ENCODE data around the gene SLC36A2. TPM values are rescaled to one million over a fixed set of nuclear protein-coding genes. Genes with fewer than 3 reads are reported as not detected.

The SLC36A2 gene
- polyA plus RNA-seq, 4 donors, result not detected

DNA sequence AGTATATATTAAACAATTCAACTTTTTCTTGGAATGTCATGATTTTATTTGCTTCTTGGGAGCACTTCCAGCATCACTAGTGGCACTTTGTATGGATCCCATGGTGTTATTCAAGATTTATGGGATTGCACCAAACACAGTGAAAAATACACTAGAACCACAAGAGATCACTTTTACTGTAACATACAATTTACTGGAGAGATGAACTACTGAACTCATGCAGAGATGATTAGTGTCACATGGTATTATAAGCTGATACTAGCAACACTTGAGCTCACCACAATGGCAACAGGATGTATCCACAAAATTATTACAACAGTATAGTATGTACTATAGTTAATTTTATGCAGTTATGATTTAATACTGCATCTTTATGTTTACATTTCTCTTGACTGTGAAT is 16.3 kb upstream of the SLC36A2 start:
- Histone ChIP-seq H3K27ac (ENCODE audit: low read depth in 1 of 3, low read length in 2 of 3) (no peak overlapping the region), H3K4me1 (ENCODE audit: control insufficient read depth in 3 of 3, insufficient read depth in 2 of 3, low read depth in 1 of 3, low read length in 2 of 3) (no peaks in the 10 kb centered on the region), H3K36me3 (ENCODE audit: control insufficient read depth in 3 of 3, insufficient read depth in 2 of 3, low read depth in 1 of 3, low read length in 3 of 3) (no peaks in the 10 kb centered on the region), H3K9me3 (ENCODE audit: control insufficient read depth in 2 of 2, insufficient read depth in 1 of 2, low read depth in 1 of 2, low read length in 1 of 2) (peaks cover 0 to 34% of the 10 kb centered on the region in 2 donors), H3K27me3 (ENCODE audit: control insufficient read depth in 3 of 3, insufficient read depth in 3 of 3, low read length in 3 of 3) (peaks cover 0 to 2% (median 0%) of the 10 kb centered on the region in 3 donors), H3K4me3 (ENCODE audit: low read depth in 1 of 3, low read length in 3 of 3) (no peak overlapping the region)
- no peak for FAIRE-seq
- no peak for DNase-seq

DNA sequence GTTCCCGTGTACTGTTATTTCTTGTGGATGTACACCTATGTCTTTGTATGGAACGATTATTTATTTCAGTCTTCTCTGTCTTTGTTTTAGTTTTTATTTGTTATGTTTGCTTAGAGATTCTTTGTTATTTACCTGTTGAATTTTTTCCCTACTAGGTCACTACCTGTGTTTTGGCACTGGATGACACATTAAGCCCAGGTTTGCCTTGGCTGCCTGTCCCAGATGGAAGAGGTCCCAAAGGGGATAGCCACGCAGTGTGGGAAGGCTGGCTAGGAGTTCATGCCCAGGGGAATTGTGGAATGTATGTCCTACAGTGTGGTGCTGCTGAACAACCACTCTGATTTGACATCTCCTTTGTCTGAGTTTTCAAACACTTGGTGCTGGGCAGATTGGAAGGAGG is 15.6 kb upstream of the SLC36A2 start:
- H3K4me1 ChIP-seq (ENCODE audit: control insufficient read depth in 3 of 3, insufficient read depth in 2 of 3, low read depth in 1 of 3, low read length in 2 of 3), result no peaks in the 10 kb centered on the region
- 67 to 90% (median 80%) methylated on average over 3 of the region's 3 CpGs for WGBS, 3 donors
- no peak overlapping the region for H3K4me3 ChIP-seq (ENCODE audit: low read depth in 1 of 3, low read length in 3 of 3)
- peaks cover 0 to 2% (median 0%) of the 10 kb centered on the region in 3 donors for H3K27me3 ChIP-seq (ENCODE audit: control insufficient read depth in 3 of 3, insufficient read depth in 3 of 3, low read length in 3 of 3)
- H3K9me3 ChIP-seq (ENCODE audit: control insufficient read depth in 2 of 2, insufficient read depth in 1 of 2, low read depth in 1 of 2, low read length in 1 of 2), result peaks cover 0 to 30% of the 10 kb centered on the region in 2 donors
- no peaks in the 10 kb centered on the region for H3K36me3 ChIP-seq (ENCODE audit: control insufficient read depth in 3 of 3, insufficient read depth in 2 of 3, low read depth in 1 of 3, low read length in 3 of 3)
- no peak for DNase-seq
- FAIRE-seq, result no peak
- H3K27ac ChIP-seq (ENCODE audit: low read depth in 1 of 3, low read length in 2 of 3), result no peak overlapping the region

DNA sequence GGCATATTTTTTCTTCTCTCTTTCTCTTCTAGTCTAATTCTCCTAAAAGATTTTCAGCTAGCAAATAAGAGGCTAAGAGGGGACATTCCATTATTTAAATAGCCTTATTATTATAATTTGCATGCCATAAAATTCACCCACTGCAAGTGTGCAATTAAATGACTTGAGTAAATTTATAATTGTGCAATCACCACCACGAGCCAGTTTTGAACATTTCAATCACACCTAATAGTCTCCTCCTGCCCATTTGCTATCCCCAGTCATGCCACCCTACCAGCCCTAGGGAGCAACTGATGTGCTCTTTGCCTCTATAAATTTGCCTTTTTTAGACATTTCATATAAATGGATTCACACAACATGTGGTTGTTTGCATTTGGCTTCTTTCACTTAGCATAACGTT is 12.0 kb upstream of the SLC36A2 start:
- 46 to 56% (median 48%) methylated on average over 2 of the region's 2 CpGs for WGBS, 3 donors
- Histone ChIP-seq H3K27me3 (ENCODE audit: control insufficient read depth in 3 of 3, insufficient read depth in 3 of 3, low read length in 3 of 3) (peaks cover 0 to 5% (median 2%) of the 10 kb centered on the region in 3 donors), H3K4me1 (ENCODE audit: control insufficient read depth in 3 of 3, insufficient read depth in 2 of 3, low read depth in 1 of 3, low read length in 2 of 3) (no peaks in the 10 kb centered on the region), H3K27ac (ENCODE audit: low read depth in 1 of 3, low read length in 2 of 3) (no peak overlapping the region), H3K4me3 (ENCODE audit: low read depth in 1 of 3, low read length in 3 of 3) (no peak overlapping the region), H3K36me3 (ENCODE audit: control insufficient read depth in 3 of 3, insufficient read depth in 2 of 3, low read depth in 1 of 3, low read length in 3 of 3) (no peaks in the 10 kb centered on the region), H3K9me3 (ENCODE audit: control insufficient read depth in 2 of 2, insufficient read depth in 1 of 2, low read depth in 1 of 2, low read length in 1 of 2) (peaks cover 0 to 4% of the 10 kb centered on the region in 2 donors)
- FAIRE-seq (no peak), DNase-seq (no peak)

DNA sequence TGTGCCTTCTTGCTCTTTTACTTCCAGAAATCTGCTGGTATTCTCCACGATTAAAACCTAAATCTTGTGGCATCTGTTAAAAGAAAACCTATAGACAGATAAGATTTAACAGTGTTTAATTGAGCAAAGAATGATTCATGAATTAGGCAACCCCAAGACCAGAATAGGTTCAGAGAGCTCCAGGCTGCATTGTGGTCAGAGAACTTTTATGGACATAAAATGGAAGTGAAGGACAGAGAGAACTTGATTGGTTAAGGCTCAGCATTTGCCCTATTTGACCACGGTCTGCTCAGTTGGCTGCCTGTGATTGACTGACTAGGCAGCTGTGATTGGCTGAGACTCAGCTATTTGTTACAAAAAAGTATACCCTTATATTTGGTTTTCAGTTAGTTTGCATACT is 10.4 kb upstream of the SLC36A2 start:
- WGBS, 3 donors, result 38 to 55% (median 44%) methylated on average over 2 of the region's 2 CpGs
- H3K36me3 ChIP-seq (ENCODE audit: control insufficient read depth in 3 of 3, insufficient read depth in 2 of 3, low read depth in 1 of 3, low read length in 3 of 3), result no peaks in the 10 kb centered on the region
- no peak overlapping the region for H3K4me3 ChIP-seq (ENCODE audit: low read depth in 1 of 3, low read length in 3 of 3)
- no peak for FAIRE-seq
- no peak for DNase-seq
- no peak overlapping the region for H3K27ac ChIP-seq (ENCODE audit: low read depth in 1 of 3, low read length in 2 of 3)
- no peaks in the 10 kb centered on the region for H3K4me1 ChIP-seq (ENCODE audit: control insufficient read depth in 3 of 3, insufficient read depth in 2 of 3, low read depth in 1 of 3, low read length in 2 of 3)
- peaks cover 0 to 5% (median 2%) of the 10 kb centered on the region in 3 donors for H3K27me3 ChIP-seq (ENCODE audit: control insufficient read depth in 3 of 3, insufficient read depth in 3 of 3, low read length in 3 of 3)
- H3K9me3 ChIP-seq (ENCODE audit: control insufficient read depth in 2 of 2, insufficient read depth in 1 of 2, low read depth in 1 of 2, low read length in 1 of 2), result peaks cover 0 to 4% of the 10 kb centered on the region in 2 donors

DNA sequence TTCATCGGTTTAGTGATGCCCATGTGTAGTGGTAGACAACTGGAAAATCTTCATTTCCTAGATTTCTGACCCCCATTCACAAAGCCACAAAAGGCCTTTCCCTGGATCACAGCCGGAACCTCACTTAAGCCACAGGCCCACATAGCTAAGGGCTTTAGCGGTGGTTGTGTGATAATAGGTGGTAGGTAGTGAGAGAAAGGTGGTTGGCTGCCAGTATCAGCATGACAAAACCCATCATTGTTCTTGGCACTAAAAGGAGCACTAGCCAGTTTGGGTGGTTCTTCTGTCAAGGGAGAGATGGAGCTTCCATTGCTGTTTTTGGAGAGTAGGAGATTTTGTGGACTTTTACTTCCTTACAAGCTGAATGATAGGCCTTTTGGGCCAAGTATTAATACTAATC is 9.7 kb upstream of the SLC36A2 start:
- DNase-seq, result no peak
- Histone ChIP-seq H3K27me3 (ENCODE audit: control insufficient read depth in 3 of 3, insufficient read depth in 3 of 3, low read length in 3 of 3) (peaks cover 0 to 5% (median 0%) of the 10 kb centered on the region in 3 donors), H3K4me1 (ENCODE audit: control insufficient read depth in 3 of 3, insufficient read depth in 2 of 3, low read depth in 1 of 3, low read length in 2 of 3) (no peaks in the 10 kb centered on the region), H3K27ac (ENCODE audit: low read depth in 1 of 3, low read length in 2 of 3) (no peak overlapping the region), H3K9me3 (ENCODE audit: control insufficient read depth in 2 of 2, insufficient read depth in 1 of 2, low read depth in 1 of 2, low read length in 1 of 2) (no peaks in the 10 kb centered on the region), H3K4me3 (ENCODE audit: low read depth in 1 of 3, low read length in 3 of 3) (no peak overlapping the region), H3K36me3 (ENCODE audit: control insufficient read depth in 3 of 3, insufficient read depth in 2 of 3, low read depth in 1 of 3, low read length in 3 of 3) (no peaks in the 10 kb centered on the region)
- no peak for FAIRE-seq
- 87 to 95% (median 89%) methylated on average over 3 of the region's 3 CpGs for WGBS, 3 donors

DNA sequence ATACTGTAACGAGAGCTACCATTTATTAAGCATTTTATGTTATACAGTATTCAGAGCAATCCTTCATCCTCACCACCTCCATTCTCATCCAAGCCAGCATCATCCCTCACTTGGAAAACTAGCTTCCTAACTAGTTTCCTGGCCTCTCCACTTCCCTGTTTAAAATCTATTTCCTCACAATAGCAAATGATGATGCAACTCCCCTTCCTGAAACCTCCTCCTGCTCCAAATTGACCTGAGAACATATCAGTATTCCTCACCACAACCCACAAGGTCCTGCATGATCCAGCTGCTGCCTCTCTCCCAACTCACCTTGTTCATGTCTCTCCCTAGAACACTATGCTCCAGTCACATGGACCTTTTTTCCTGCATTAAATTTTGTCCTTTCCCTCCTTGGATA is 4.3 kb upstream of the SLC36A2 start:
- DNase-seq (no peak), FAIRE-seq (no peak)
- WGBS, 3 donors, result 84 to 98% (median 95%) methylated on average over 1 of the region's 1 CpG
- H3K27ac ChIP-seq (ENCODE audit: low read depth in 1 of 3, low read length in 2 of 3), result no peak overlapping the region
- H3K9me3 ChIP-seq (ENCODE audit: control insufficient read depth in 2 of 2, insufficient read depth in 1 of 2, low read depth in 1 of 2, low read length in 1 of 2), result no peaks in the 10 kb centered on the region
- no peak overlapping the region for H3K4me3 ChIP-seq (ENCODE audit: low read depth in 1 of 3, low read length in 3 of 3)
- no peaks in the 10 kb centered on the region for H3K36me3 ChIP-seq (ENCODE audit: control insufficient read depth in 3 of 3, insufficient read depth in 2 of 3, low read depth in 1 of 3, low read length in 3 of 3)
- H3K27me3 ChIP-seq (ENCODE audit: control insufficient read depth in 3 of 3, insufficient read depth in 3 of 3, low read length in 3 of 3), result peaks cover 0 to 18% (median 3%) of the 10 kb centered on the region in 3 donors
- no peaks in the 10 kb centered on the region for H3K4me1 ChIP-seq (ENCODE audit: control insufficient read depth in 3 of 3, insufficient read depth in 2 of 3, low read depth in 1 of 3, low read length in 2 of 3)

DNA sequence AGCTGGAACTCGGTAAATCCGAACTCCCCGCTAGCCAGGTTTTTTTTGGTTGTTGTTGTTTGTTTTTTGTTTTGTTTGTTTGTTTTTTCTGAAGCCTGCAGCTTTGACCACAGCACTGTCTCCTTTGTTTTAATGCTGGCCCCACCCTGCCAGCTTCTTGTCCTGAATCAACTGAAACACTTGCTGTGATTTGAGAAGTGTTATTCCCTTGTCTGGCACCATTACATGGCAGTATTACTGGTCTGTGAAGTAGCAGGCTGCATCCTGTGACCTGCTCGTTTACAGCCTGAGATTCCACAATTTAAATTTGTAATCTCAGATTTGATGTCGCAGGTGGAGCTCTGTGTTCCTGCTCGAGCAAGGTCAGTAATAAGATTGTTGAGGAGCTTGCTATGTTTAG is 1.4 kb upstream of the SLC36A2 start:
- peaks cover 0 to 30% (median 9%) of the 10 kb centered on the region in 3 donors for H3K27me3 ChIP-seq (ENCODE audit: control insufficient read depth in 3 of 3, insufficient read depth in 3 of 3, low read length in 3 of 3)
- DNase-seq (no peak), FAIRE-seq (no peak)
- H3K4me1 ChIP-seq (ENCODE audit: control insufficient read depth in 3 of 3, insufficient read depth in 2 of 3, low read depth in 1 of 3, low read length in 2 of 3), result no peaks in the 10 kb centered on the region
- H3K4me3 ChIP-seq (ENCODE audit: low read depth in 1 of 3, low read length in 3 of 3), result no peak overlapping the region
- 36 to 42% (median 42%) methylated on average over 6 of the region's 6 CpGs for WGBS, 3 donors
- H3K36me3 ChIP-seq (ENCODE audit: control insufficient read depth in 3 of 3, insufficient read depth in 2 of 3, low read depth in 1 of 3, low read length in 3 of 3), result no peaks in the 10 kb centered on the region
- H3K9me3 ChIP-seq (ENCODE audit: control insufficient read depth in 2 of 2, insufficient read depth in 1 of 2, low read depth in 1 of 2, low read length in 1 of 2), result no peaks in the 10 kb centered on the region
- no peak overlapping the region for H3K27ac ChIP-seq (ENCODE audit: low read depth in 1 of 3, low read length in 2 of 3)

DNA sequence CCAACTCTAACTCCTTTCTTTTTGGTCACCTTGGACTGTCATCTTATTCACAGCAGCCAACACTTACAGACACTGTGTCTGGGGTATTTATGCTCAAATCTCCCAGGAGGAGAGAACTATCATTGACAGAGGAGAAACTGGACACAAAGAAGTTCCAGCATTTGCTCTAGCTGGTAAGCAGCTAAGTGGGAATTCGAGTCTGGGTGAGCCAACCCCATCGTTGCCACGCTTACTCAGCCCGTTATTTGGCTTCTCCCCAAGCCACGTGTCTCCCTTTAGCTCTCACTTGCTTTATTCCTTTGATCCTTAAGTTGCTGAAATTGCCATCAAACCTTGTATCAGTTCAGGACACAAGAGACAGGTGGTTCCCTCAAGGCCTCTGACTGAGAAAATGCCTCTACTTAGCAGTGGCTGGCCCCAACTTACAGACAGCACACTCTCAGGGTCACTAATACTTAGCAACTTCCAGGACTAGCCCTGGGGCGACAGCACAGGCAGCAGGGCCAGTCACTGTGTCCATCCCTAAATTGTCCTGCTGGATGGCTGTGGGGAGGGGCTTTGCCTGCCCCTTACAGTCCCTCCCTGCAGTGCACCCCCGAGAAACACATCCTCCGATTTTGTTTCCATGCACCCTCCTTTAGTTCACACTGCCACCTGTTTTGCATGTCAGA is 1.4 kb downstream of the SLC36A2 start:
- no peak for FAIRE-seq
- H3K27me3 ChIP-seq (ENCODE audit: control insufficient read depth in 3 of 3, insufficient read depth in 3 of 3, low read length in 3 of 3), result peaks cover 0 to 32% (median 9%) of the 10 kb centered on the region in 3 donors
- 38 to 51% (median 41%) methylated on average over 8 of the region's 8 CpGs for WGBS, 3 donors

More for the DNA sequence above, 1.4 kb downstream of the SLC36A2 start:
- no peak overlapping the region for H3K27ac ChIP-seq (ENCODE audit: low read depth in 1 of 3, low read length in 2 of 3)
- no peak overlapping the region for H3K4me3 ChIP-seq (ENCODE audit: low read depth in 1 of 3, low read length in 3 of 3)
- no peaks in the 10 kb centered on the region for H3K36me3 ChIP-seq (ENCODE audit: control insufficient read depth in 3 of 3, insufficient read depth in 2 of 3, low read depth in 1 of 3, low read length in 3 of 3)
- no peaks in the 10 kb centered on the region for H3K4me1 ChIP-seq (ENCODE audit: control insufficient read depth in 3 of 3, insufficient read depth in 2 of 3, low read depth in 1 of 3, low read length in 2 of 3)
- H3K9me3 ChIP-seq (ENCODE audit: control insufficient read depth in 2 of 2, insufficient read depth in 1 of 2, low read depth in 1 of 2, low read length in 1 of 2), result peaks cover 0 to 3% of the 10 kb centered on the region in 2 donors
- DNase-seq, result no peak

All from small intestine (tissue), 7 donors.